22Rv1 (cell line): ENCODE results near the gene NPC2.

ENCODE experiments used
- CTCF ChIP-seq: fragments of 450-650 bp; IDR thresholded peaks from 2 replicates; pipeline ENCODE4 v1.5.1; 2017; ENCODE audit warnings: mild to moderate bottlenecking
- ZFX ChIP-seq: fragments of 450-650 bp; IDR thresholded peaks from 2 replicates; pipeline ENCODE4 v1.6.1; 2017; ENCODE audit warnings: antibody characterized with exemption, borderline replicate concordance

GRCh38 chr14:74469548-74470518 is 23.3 kb downstream of the NPC2 start:
- no peak for TF ChIP-seq CTCF
- no peak for TF ChIP-seq ZFX
